Activated CD8-positive, alpha-beta T cell treated with anti-CD3 and anti-CD28 coated beads for 36 hours (primary cell): Measurements from ENCODE around the gene PHKA2. TPM values are rescaled to one million over a fixed set of nuclear protein-coding genes. Genes with fewer than 3 reads are reported as not detected.

ENCODE experiments used
- ATAC-seq: fragments of 200-7000 bp; cut with Tn5 transposase; one replicate; pipeline ENCODE4 v1.10.0; 2021; ENCODE audit warnings: mild to moderate bottlenecking, moderate library complexity
- CTCF ChIA-PET: fragments of 350-600 bp; sonication (Branson Sonifier 250); formaldehyde crosslinking; loops from one replicate; lab custom pipeline; 2021; ENCODE audit warnings: antibody characterized with exemption; lab: Charles Lee
- POLR2A ChIA-PET: fragments of 350-600 bp; sonication (Branson Sonifier 250); formaldehyde crosslinking; loops from one replicate; lab custom pipeline; 2021; ENCODE audit warnings: antibody characterized with exemption; lab: Charles Lee
- DNase-seq: peaks from one replicate; pipeline ENCODE4 v3.0.0-alpha.2; 2020
- H3K27ac Mint-ChIP-seq: one replicate; pipeline ENCODE4 v1.8.0; 2021; ENCODE audit warnings: mild to moderate bottlenecking, mixed read lengths
- H3K27me3 Mint-ChIP-seq: one replicate; pipeline ENCODE4 v1.8.0; 2021; ENCODE audit warnings: mixed read lengths
- H3K36me3 Mint-ChIP-seq: one replicate; pipeline ENCODE4 v1.8.0; 2021; ENCODE audit warnings: low read depth, mixed read lengths
- H3K4me1 Mint-ChIP-seq: one replicate; pipeline ENCODE4 v1.8.0; 2021; ENCODE audit warnings: low read depth, mixed read lengths
- H3K4me3 Mint-ChIP-seq: one replicate; pipeline ENCODE4 v1.8.0; 2021; ENCODE audit warnings: mild to moderate bottlenecking, moderate library complexity, mixed read lengths
- H3K9me3 Mint-ChIP-seq: one replicate; pipeline ENCODE4 v1.8.0; 2021; ENCODE audit warnings: mixed read lengths
- intact Hi-C: fragments of 100-400 bp; cut with micrococcal nuclease; formaldehyde crosslinking; loops from one replicate; pipeline ENCODE4 v1.10.0; 2022
- total RNA-seq, 2 experiments: library from RNA; stranded (reverse); gene quantifications; one replicate each; pipeline ENCODE4 v1.2.3, GENCODE V29; 2021
- TF ChIP-seq, protein P1 (sequence below): fragments of 200-600 bp; IDR thresholded peaks from one replicate; pipeline ENCODE4 v1.8.0; 2022; ENCODE audit warnings: antibody characterized with exemption, mild to moderate bottlenecking

Gene PHKA2
- total RNA-seq, 2 experiments from 2014 or later: 23.3 to 26.1 TPM

DNA sequence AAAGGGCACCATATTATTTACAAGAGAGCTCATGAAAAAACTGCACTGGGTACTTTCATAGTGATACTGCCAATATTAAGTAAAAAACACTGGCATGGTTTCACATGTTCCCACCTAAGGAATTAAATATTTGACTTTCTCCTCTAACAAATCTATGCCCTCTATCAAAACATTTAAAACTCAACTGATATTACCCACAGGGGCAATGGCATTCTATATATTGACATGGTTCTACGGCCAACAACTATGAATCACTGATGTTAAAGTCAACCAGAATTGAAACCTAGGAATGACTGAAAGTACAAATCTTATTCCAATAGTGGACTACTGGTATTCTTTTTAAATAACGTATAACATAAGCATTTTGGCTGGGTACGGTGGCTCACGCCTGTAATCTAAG, 28.2 kb downstream of the PHKA2 start:
- no peaks in the 10 kb centered on the region for H3K27me3 Mint-ChIP-seq
- ATAC-seq (no peak), DNase-seq (no peak)
- ChIA-PET CTCF (no interaction called here), POLR2A (interaction anchor here (0.7 kb wide), 1 partner anchor 29 kb away, joined by 3 read pairs; no protein-coding TSS in a partner anchor)
- intact Hi-C loops: no loop called here
- H3K4me1 Mint-ChIP-seq: peaks cover 20% of the 10 kb centered on the region
- TF ChIP-seq, protein P1, sequence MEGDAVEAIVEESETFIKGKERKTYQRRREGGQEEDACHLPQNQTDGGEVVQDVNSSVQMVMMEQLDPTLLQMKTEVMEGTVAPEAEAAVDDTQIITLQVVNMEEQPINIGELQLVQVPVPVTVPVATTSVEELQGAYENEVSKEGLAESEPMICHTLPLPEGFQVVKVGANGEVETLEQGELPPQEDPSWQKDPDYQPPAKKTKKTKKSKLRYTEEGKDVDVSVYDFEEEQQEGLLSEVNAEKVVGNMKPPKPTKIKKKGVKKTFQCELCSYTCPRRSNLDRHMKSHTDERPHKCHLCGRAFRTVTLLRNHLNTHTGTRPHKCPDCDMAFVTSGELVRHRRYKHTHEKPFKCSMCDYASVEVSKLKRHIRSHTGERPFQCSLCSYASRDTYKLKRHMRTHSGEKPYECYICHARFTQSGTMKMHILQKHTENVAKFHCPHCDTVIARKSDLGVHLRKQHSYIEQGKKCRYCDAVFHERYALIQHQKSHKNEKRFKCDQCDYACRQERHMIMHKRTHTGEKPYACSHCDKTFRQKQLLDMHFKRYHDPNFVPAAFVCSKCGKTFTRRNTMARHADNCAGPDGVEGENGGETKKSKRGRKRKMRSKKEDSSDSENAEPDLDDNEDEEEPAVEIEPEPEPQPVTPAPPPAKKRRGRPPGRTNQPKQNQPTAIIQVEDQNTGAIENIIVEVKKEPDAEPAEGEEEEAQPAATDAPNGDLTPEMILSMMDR: no peak
- no peak overlapping the region for H3K4me3 Mint-ChIP-seq
- H3K36me3 Mint-ChIP-seq: peaks cover 7% of the 10 kb centered on the region
- H3K9me3 Mint-ChIP-seq: no peaks in the 10 kb centered on the region
- no peak overlapping the region for H3K27ac Mint-ChIP-seq

- ChIA-PET CTCF (no interaction called here), POLR2A (no interaction called here)
- Mint-ChIP-seq H3K4me3 (no peak overlapping the region), H3K4me1 (peaks cover 10% of the 10 kb centered on the region), H3K27ac (no peak overlapping the region), H3K36me3 (peaks cover 12% of the 10 kb centered on the region), H3K27me3 (no peaks in the 10 kb centered on the region), H3K9me3 (no peaks in the 10 kb centered on the region)
- intact Hi-C loops: no loop called here
- no peak for ATAC-seq
- DNase-seq: peak; percentile 2
- TF ChIP-seq, protein P1: no peak
These were observed 32.9 kb downstream of the PHKA2 start for GRCh38 chrX:18951032-18951431.

DNA sequence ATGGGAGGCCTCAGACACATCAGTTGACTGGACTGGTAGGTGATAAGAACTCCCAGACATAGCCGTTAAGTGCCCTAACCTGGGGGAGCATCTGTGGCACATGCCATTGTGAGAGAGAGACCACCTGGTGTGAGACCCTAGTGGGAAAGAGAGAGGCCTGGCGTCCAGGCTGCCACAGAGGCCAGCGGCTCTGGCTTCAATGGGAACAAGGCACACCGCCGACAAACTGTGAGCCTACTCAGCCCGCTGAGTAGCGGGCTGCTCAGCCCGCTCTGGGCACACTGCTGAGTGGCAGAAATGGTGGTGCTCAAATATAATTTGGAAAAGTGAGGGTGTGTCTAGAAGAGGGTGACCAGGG, 34.0 kb downstream of the PHKA2 start:
- DNase-seq (no peak), ATAC-seq (no peak)
- H3K27ac Mint-ChIP-seq: no peak overlapping the region
- no peak overlapping the region for H3K4me3 Mint-ChIP-seq
- peaks cover 12% of the 10 kb centered on the region for H3K36me3 Mint-ChIP-seq
- H3K27me3 Mint-ChIP-seq: no peaks in the 10 kb centered on the region
- POLR2A ChIA-PET: no interaction called here
- intact Hi-C loops: no loop called here
- CTCF ChIA-PET: no interaction called here
- no peaks in the 10 kb centered on the region for H3K9me3 Mint-ChIP-seq
- TF ChIP-seq, protein P1: no peak
- peaks cover 7% of the 10 kb centered on the region for H3K4me1 Mint-ChIP-seq

DNA sequence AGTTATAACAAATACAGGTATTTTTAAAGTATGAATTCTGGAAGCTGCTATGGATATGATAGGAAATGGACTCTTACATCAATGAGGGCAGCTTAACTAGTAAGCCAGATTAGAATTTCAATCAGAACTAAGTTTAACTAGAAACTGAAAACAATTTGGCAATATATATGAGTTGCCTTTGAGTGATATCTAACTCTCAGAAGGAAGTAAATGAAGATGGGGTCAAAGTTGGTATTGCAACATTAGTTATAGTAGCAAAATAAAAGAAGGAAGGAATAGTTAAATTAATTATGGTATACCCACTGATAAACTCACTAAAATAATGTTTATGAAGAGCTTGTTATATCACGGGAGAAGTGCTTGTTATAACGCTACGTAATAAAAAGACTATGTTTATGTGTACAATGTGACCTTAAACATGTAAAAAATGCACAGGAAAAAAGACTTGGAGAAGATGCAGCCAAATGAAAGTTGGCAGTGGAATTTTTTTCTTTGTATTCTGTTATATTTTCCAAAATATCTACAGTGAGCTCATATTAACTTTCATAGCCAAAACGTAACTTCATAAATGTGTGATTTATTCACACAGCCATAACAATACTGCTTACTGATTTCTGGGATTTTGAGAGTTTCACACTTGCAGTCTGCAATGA, 34.5 kb downstream of the PHKA2 start:
- ChIA-PET POLR2A (no interaction called here), CTCF (no interaction called here)
- H3K4me3 Mint-ChIP-seq: no peak overlapping the region
- no peaks in the 10 kb centered on the region for H3K27me3 Mint-ChIP-seq
- TF ChIP-seq, protein P1: no peak
- DNase-seq (no peak), ATAC-seq (no peak)
- intact Hi-C loops: no loop called here
- H3K36me3 Mint-ChIP-seq: peaks cover 12% of the 10 kb centered on the region
- no peak overlapping the region for H3K27ac Mint-ChIP-seq
- peaks cover 3% of the 10 kb centered on the region for H3K4me1 Mint-ChIP-seq
- no peaks in the 10 kb centered on the region for H3K9me3 Mint-ChIP-seq

DNA sequence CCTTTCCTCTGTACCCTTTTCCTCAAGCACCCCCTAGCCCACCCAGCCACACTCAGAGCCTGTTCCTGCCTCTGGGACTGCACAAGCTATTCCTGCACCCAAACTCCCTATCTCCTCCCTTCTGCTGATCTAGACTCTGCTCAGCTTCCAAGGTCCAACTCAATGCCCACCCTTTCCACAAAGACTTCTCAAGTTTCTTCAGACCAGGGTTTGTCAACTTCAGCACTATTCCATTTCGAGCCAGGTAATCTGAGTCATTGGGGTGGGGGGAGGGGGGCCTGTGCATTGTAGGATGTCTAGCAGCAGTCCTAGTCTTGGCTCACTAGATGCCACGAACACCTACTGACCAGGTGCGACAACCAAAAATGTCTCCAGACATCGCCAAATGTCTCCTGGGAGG, 37.3 kb downstream of the PHKA2 start:
- Mint-ChIP-seq H3K4me1 (no peaks in the 10 kb centered on the region), H3K4me3 (no peak overlapping the region), H3K36me3 (peaks cover 9% of the 10 kb centered on the region), H3K27ac (no peak overlapping the region), H3K9me3 (no peaks in the 10 kb centered on the region), H3K27me3 (no peaks in the 10 kb centered on the region)
- ATAC-seq (no peak), DNase-seq (no peak)
- intact Hi-C loops: no loop called here
- TF ChIP-seq, protein P1: no peak
- CTCF ChIA-PET: no interaction called here
- POLR2A ChIA-PET: no interaction called here
